CD14-positive monocyte (primary cell): ENCODE data around the gene SUSD2. TPM values are rescaled to one million over a fixed set of nuclear protein-coding genes. Genes with fewer than 3 reads are reported as not detected.

Experiments used
- DNase-seq, 3 donors: peaks; one replicate each; pipeline ENCODE4 v3.0.0-alpha.2; 2011 to 2022
- H2AFZ ChIP-seq: 2 replicates; pipeline ENCODE4 v1.6.0; 2012; ENCODE audit warnings: mild to moderate bottlenecking, low read depth, low read length, inconsistent platforms; ENCODE audit not compliant: insufficient read depth, poor library complexity, severe bottlenecking
- H3K27ac ChIP-seq, 2 donors: 1 replicate in 1 of 2; 2 replicates in 1 of 2; pipeline ENCODE4 v1.5.1; 2012 to 2013; ENCODE audit warnings: low read length in 2 of 2, control low read depth in 1 of 2, inconsistent platforms in 1 of 2, low read depth in 1 of 2, mild to moderate bottlenecking in 1 of 2
- H3K27me3 ChIP-seq, 2 donors: one replicate each; pipeline versions ENCODE4 v1.6.0 to v1.6.1; 2011 to 2013; ENCODE audit warnings: low read length in 2 of 2; ENCODE audit not compliant: control insufficient read depth in 2 of 2, insufficient read depth in 2 of 2
- H3K36me3 ChIP-seq, 2 donors: replicated peaks in 1 of 2; 1 replicate in 1 of 2; 2 replicates in 1 of 2; pipeline versions ENCODE4 v1.5.1 to v1.6.1; 2012 to 2013; ENCODE audit warnings: low read length in 2 of 2, control low read depth in 1 of 2, inconsistent platforms in 1 of 2, mild to moderate bottlenecking in 1 of 2; ENCODE audit not compliant: insufficient read depth in 2 of 2, control insufficient read depth in 1 of 2
- H3K4me1 ChIP-seq, 2 donors: 1 replicate in 1 of 2; 2 replicates in 1 of 2; pipeline versions ENCODE4 v1.5.1 to v1.6.1; 2012 to 2013; ENCODE audit warnings: low read length in 2 of 2, control low read depth in 1 of 2, inconsistent platforms in 1 of 2, mild to moderate bottlenecking in 1 of 2, moderate library complexity in 1 of 2; ENCODE audit not compliant: insufficient read depth in 2 of 2, control insufficient read depth in 1 of 2
- H3K4me2 ChIP-seq: replicated peaks from 2 replicates; pipeline ENCODE3; 2012; ENCODE audit warnings: low read length, moderate library complexity, mild to moderate bottlenecking; ENCODE audit not compliant: poor library complexity, severe bottlenecking; ENCODE audit errors: extremely low read depth
- H3K4me3 ChIP-seq, 3 experiments: fragments of 200-600 bp in 1 of 3; sonication (generic) in 1 of 3; replicated peaks in 1 of 3; 1 replicate in 2 of 3; 2 replicates in 1 of 3; pipeline ENCODE4 v1.5.1; 2011 to 2013; ENCODE audit warnings: low read length in 3 of 3, mild to moderate bottlenecking in 3 of 3, control low read depth in 2 of 3, low read depth in 2 of 3, inconsistent platforms in 1 of 3, moderate library complexity in 1 of 3
- H3K79me2 ChIP-seq: 2 replicates; pipeline ENCODE4 v1.6.0; 2012; ENCODE audit warnings: mild to moderate bottlenecking, control low read depth, inconsistent platforms, low read length, moderate library complexity; ENCODE audit not compliant: insufficient read depth
- H3K9ac ChIP-seq: 2 replicates; pipeline ENCODE4 v1.6.0; 2017; ENCODE audit warnings: low read length, mild to moderate bottlenecking; ENCODE audit not compliant: insufficient read depth, poor library complexity, severe bottlenecking
- H3K9me3 ChIP-seq, 2 donors: replicated peaks in 1 of 2; 1 replicate in 1 of 2; 2 replicates in 1 of 2; pipeline versions ENCODE4 v1.5.1 to v1.6.1; 2012 to 2013; ENCODE audit warnings: low read length in 2 of 2, control low read depth in 1 of 2; ENCODE audit not compliant: control insufficient read depth in 1 of 2, insufficient read depth in 1 of 2
- H4K20me1 ChIP-seq: 2 replicates; pipeline ENCODE4 v1.6.0; 2012; ENCODE audit warnings: mild to moderate bottlenecking, low read length, control low read depth, moderate library complexity; ENCODE audit not compliant: insufficient read depth
- H3K27ac Mint-ChIP-seq, 7 donors: one replicate each; pipeline ENCODE4 v1.8.0; 2020; ENCODE audit warnings: mild to moderate bottlenecking in 7 of 7, mixed read lengths in 7 of 7, moderate library complexity in 6 of 7, inconsistent platforms in 2 of 7
- H3K27me3 Mint-ChIP-seq, 3 donors: one replicate each; pipeline ENCODE4 v1.8.0; 2021 to 2022; ENCODE audit warnings: low read depth in 3 of 3, mild to moderate bottlenecking in 3 of 3, mixed read lengths in 3 of 3, moderate library complexity in 3 of 3, inconsistent platforms in 1 of 3
- H3K36me3 Mint-ChIP-seq, 2 donors: one replicate each; pipeline ENCODE4 v1.8.0; 2020; ENCODE audit warnings: mixed read lengths in 2 of 2, inconsistent platforms in 1 of 2, mild to moderate bottlenecking in 1 of 2
- H3K4me1 Mint-ChIP-seq: one replicate; pipeline ENCODE4 v1.8.0; 2020; ENCODE audit warnings: mild to moderate bottlenecking, mixed read lengths
- H3K4me3 Mint-ChIP-seq, 2 donors: one replicate each; pipeline ENCODE4 v1.8.0; 2020; ENCODE audit warnings: mild to moderate bottlenecking in 2 of 2, mixed read lengths in 2 of 2, moderate library complexity in 1 of 2
- H3K9me3 Mint-ChIP-seq, 7 donors: one replicate each; pipeline ENCODE4 v1.8.0; 2020 to 2022; ENCODE audit warnings: mixed read lengths in 7 of 7, mild to moderate bottlenecking in 6 of 7, moderate library complexity in 6 of 7, inconsistent platforms in 2 of 7
- CTCF ChIP-seq: fragments of 200-600 bp; IDR thresholded peaks from one replicate; pipeline ENCODE4 v1.8.0; 2022; ENCODE audit warnings: antibody characterized with exemption, mild to moderate bottlenecking
- WGBS: methylation state at CpG from one replicate; pipeline ENCODE4 v1.1.5; 2013; ENCODE audit warnings: missing lambda C conversion rate; ENCODE audit not compliant: insufficient coverage; 5-methylcytosine and 5-hydroxymethylcytosine counted together
- intact Hi-C, 2 donors: fragments of 100-400 bp; cut with micrococcal nuclease; formaldehyde crosslinking; loops; one replicate each; pipeline versions ENCODE4 v1.15.0 to v1.15.1; 2023
- polyA plus RNA-seq, 3 donors: library from polyadenylated mRNA; depleted of rRNA in 1 of 3; unstranded in 2 of 3; stranded (reverse) in 1 of 3; fragments of 300-500 nt in 2 of 3; fragments of >200 nt in 1 of 3; fragmentation: Illumina TruSeq in 2 of 3; gene quantifications; 1 replicate in 2 of 3; 2 replicates in 1 of 3; pipeline ENCODE4 v1.2.3, GENCODE V29; 2012 to 2021

Gene SUSD2
- polyA plus RNA-seq, 3 donors: 0.56 TPM; not detected in 2

- Mint-ChIP-seq H3K4me3 (no peak overlapping the region), H3K4me1 (peaks cover 4% of the 10 kb centered on the region), H3K36me3 (no peaks in the 10 kb centered on the region), H3K27me3 (peaks cover 0 to 4% (median 4%) of the 10 kb centered on the region in 3 donors), H3K27ac (peak overlapping the region in 1 of 7 donors; percentile 13), H3K9me3 (peaks cover 0 to 3% (median 0%) of the 10 kb centered on the region in 7 donors)
- TF ChIP-seq CTCF: peak; percentile 87
- 44% methylated on average over 20 of the region's 23 CpGs for WGBS
- H2AFZ ChIP-seq: no peak overlapping the region
- intact Hi-C loops: loop anchor here (2.0 to 5.0 kb wide), 4 partner anchors 41 to 58 kb away; partner anchors contain the start of gene GGT5 (in 1 of the 2)
- H3K4me1 ChIP-seq: peaks cover 4 to 7% of the 10 kb centered on the region in 2 donors
- peak; percentile 59 to 76 (median 62) for DNase-seq
- H4K20me1 ChIP-seq: no peaks in the 10 kb centered on the region
- no peak overlapping the region for H3K9ac ChIP-seq
- no peaks in the 10 kb centered on the region for H3K79me2 ChIP-seq
- no peaks in the 10 kb centered on the region for H3K36me3 ChIP-seq
- no peaks in the 10 kb centered on the region for H3K9me3 ChIP-seq
- no peak overlapping the region for H3K27ac ChIP-seq
- no peaks in the 10 kb centered on the region for H3K27me3 ChIP-seq
- H3K4me3 ChIP-seq: peak overlapping the region in 1 of 3 experiments; percentile 2
- no peak overlapping the region for H3K4me2 ChIP-seq
These were observed 8.2 kb downstream of the SUSD2 start for GRCh38 chr22:24189249-24190158.

GRCh38 chr22:24190159-24190540 lies 8.9 kb downstream of the SUSD2 start:
- Mint-ChIP-seq H3K27ac (peak overlapping the region in 3 of 7 donors; percentile 13 to 75 (median 20)), H3K27me3 (peaks cover 0 to 4% (median 4%) of the 10 kb centered on the region in 3 donors), H3K36me3 (no peaks in the 10 kb centered on the region), H3K4me1 (peaks cover 4% of the 10 kb centered on the region), H3K9me3 (peaks cover 0 to 3% (median 0%) of the 10 kb centered on the region in 7 donors), H3K4me3 (no peak overlapping the region)
- H3K4me2 ChIP-seq: no peak overlapping the region
- H3K9ac ChIP-seq: no peak overlapping the region
- H3K27me3 ChIP-seq: no peaks in the 10 kb centered on the region
- no peaks in the 10 kb centered on the region for H3K9me3 ChIP-seq
- no peak for DNase-seq
- H3K79me2 ChIP-seq: no peaks in the 10 kb centered on the region
- intact Hi-C loops: loop anchor here in 1 of 2 donors (2.0 kb wide), 2 partner anchors 41 to 57 kb away; no protein-coding TSS in a partner anchor
- WGBS: 94% methylated on average over 11 of the region's 14 CpGs
- no peaks in the 10 kb centered on the region for H4K20me1 ChIP-seq
- no peaks in the 10 kb centered on the region for H3K36me3 ChIP-seq
- no peak overlapping the region for H3K4me3 ChIP-seq
- TF ChIP-seq CTCF: no peak
- peaks cover 4 to 7% of the 10 kb centered on the region in 2 donors for H3K4me1 ChIP-seq
- no peak overlapping the region for H2AFZ ChIP-seq
- no peak overlapping the region for H3K27ac ChIP-seq
